Psoas muscle (tissue), 8 donors: ENCODE data around the gene ULBP1. TPM values are rescaled to one million over a fixed set of nuclear protein-coding genes. Genes with fewer than 3 reads are reported as not detected.
A peak's percentile ranks its signal among the peaks of the same experiment; 100 is the strongest.
"Not testable (repeated sequence)": the region's sequence is repeated elsewhere in the genome, so short reads cannot be mapped to it uniquely, and the experiment has no call there.

Source experiments
- ATAC-seq, 4 donors: fragments of 200-7000 bp; cut with Tn5 transposase; one replicate each; pipeline ENCODE4 v1.9.1; 2020; ENCODE audit warnings: moderate library complexity in 3 of 4, mild to moderate bottlenecking in 2 of 4
- DNase-seq, 2 donors: peaks; one replicate each; pipeline ENCODE4 v3.0.0-alpha.2; 2020
- H3K27ac ChIP-seq: fragments of 200-600 bp; one replicate; pipeline ENCODE4 v1.8.0; 2022
- H3K27me3 ChIP-seq, 3 donors: fragments of 200-600 bp in 1 of 3; one replicate each; pipeline versions ENCODE4 v1.6.1 to v1.8.0; 2013 to 2022; ENCODE audit warnings: low read length in 2 of 3, mild to moderate bottlenecking in 2 of 3, moderate library complexity in 1 of 3; ENCODE audit not compliant: insufficient read depth in 3 of 3
- H3K36me3 ChIP-seq, 2 donors: fragments of 200-600 bp in 1 of 2; one replicate each; pipeline versions ENCODE4 v1.6.1 to v1.8.0; 2013 to 2022; ENCODE audit warnings: low read depth in 1 of 2, mild to moderate bottlenecking in 1 of 2, moderate library complexity in 1 of 2; ENCODE audit not compliant: insufficient read depth in 1 of 2
- H3K4me1 ChIP-seq: fragments of 200-600 bp; one replicate; pipeline ENCODE4 v1.8.0; 2022
- H3K4me3 ChIP-seq: fragments of 200-600 bp; one replicate; pipeline ENCODE4 v1.8.0; 2022; ENCODE audit warnings: mild to moderate bottlenecking
- H3K9me3 ChIP-seq: fragments of 200-600 bp; one replicate; pipeline ENCODE4 v1.8.0; 2022
- WGBS, 3 donors: extraction: QIAGEN DNeasy Blood & Tissue Kit; methylation state at CpG; one replicate each; pipeline versions ENCODE4 v1.1.6 to v1.1.7; 2013; 5-methylcytosine and 5-hydroxymethylcytosine counted together
- intact Hi-C, 2 donors: fragments of 100-400 bp; cut with DNase I; formaldehyde crosslinking; loops; one replicate each; pipeline versions ENCODE4 v1.11.0 to v1.14.2; 2022
- polyA plus RNA-seq, 3 donors: library from polyadenylated mRNA; stranded (reverse); fragments of 200-250 nt; gene quantifications; one replicate each; pipeline ENCODE4 v1.2.3, GENCODE V29; 2013
- total RNA-seq, 4 donors: library from RNA; stranded (reverse); fragmentation: NEBNext Ultra II Directional in 2 of 4; extraction: Animal tissue kit (Norgen Biotek cat#: 25700) in 2 of 4; gene quantifications; one replicate each; pipeline versions ENCODE4 v1.2.1 to v1.2.4, GENCODE V29; 2021 to 2023
- TF ChIP-seq, protein P1 (sequence below): fragments of 200-600 bp; IDR thresholded peaks from one replicate; pipeline ENCODE4 v1.8.0; 2022; ENCODE audit warnings: antibody characterized with exemption
- donor health status: healthy with polysubstance abuse.
- donor health status: DM: no; HTN: no; CAD: no; lungs with moderate emphysema.
- donor health status: Bipolar disorder and iron deficiency.
- donor health status: healthy.
- donor health status: DM: yes; HTN: yes; CAD: no.
- donor health status: DM: no; HTN: no; CAD: no.
- donor health status: DM: no; HTN: no; CAD: no.
- donor health status: DM: yes; HTN: yes; CAD: no.

The ULBP1 gene
- total and polyA plus RNA-seq, 7 donors = 0.03 to 0.12 (median 0.10) TPM

DNA sequence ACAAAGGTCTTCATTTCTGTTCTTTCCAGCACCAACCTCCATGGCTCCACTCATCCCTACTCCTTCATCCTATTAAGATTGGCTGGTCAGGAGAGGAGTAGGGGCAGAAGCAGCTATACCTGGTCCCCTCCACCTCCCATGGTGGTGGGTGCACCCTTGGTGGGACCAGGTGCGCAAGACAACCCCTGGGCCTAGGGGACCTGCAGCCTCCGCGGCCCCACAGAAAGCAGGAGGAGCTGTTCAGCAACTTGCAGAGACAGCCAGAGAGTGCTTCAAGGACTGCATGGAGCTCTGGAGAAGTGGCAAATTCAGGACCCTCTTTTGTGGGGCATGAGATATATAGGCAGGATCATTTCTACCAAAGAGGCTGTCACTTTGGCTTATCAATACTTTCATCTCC lies 12.1 kb upstream of the ULBP1 start:
- WGBS, 3 donors = 67 to 88% (median 77%) methylated on average over 3 of the region's 3 CpGs
- intact Hi-C loops = no loop called here

DNA sequence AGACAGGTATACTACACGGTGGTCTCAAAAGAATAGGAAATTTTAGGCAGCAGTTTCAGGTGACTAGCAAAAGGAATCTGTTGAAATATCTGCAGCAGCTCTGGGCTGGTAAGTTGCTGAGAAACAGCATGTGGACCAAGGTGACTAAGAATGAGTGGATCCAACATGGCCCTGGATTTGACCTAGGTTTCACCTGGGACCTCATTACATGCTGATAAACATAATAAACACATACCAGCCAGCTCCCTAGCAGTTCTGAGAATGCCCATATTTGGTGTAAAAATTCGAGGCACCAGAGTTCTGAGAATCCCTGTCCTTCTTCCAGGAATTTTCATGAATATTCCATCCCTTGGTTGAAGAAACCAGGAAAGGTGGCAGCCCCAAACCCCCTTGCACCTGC lies 10.4 kb upstream of the ULBP1 start:
- H3K27me3 ChIP-seq = peaks cover 0 to 71% (median 7%) of the 10 kb centered on the region in 3 donors
- not testable (repeated sequence) for H3K9me3 ChIP-seq

More for the DNA sequence above, 12.1 kb upstream of the ULBP1 start:
- DNase-seq = no peak
- TF ChIP-seq, protein P1, sequence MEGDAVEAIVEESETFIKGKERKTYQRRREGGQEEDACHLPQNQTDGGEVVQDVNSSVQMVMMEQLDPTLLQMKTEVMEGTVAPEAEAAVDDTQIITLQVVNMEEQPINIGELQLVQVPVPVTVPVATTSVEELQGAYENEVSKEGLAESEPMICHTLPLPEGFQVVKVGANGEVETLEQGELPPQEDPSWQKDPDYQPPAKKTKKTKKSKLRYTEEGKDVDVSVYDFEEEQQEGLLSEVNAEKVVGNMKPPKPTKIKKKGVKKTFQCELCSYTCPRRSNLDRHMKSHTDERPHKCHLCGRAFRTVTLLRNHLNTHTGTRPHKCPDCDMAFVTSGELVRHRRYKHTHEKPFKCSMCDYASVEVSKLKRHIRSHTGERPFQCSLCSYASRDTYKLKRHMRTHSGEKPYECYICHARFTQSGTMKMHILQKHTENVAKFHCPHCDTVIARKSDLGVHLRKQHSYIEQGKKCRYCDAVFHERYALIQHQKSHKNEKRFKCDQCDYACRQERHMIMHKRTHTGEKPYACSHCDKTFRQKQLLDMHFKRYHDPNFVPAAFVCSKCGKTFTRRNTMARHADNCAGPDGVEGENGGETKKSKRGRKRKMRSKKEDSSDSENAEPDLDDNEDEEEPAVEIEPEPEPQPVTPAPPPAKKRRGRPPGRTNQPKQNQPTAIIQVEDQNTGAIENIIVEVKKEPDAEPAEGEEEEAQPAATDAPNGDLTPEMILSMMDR = no peak
- H3K4me1 ChIP-seq = no peaks in the 10 kb centered on the region
- no peaks in the 10 kb centered on the region for H3K9me3 ChIP-seq
- no peaks in the 10 kb centered on the region for H3K36me3 ChIP-seq
- no peak overlapping the region for H3K27ac ChIP-seq
- no peak for ATAC-seq
- peaks cover 0 to 62% (median 7%) of the 10 kb centered on the region in 3 donors for H3K27me3 ChIP-seq
- H3K4me3 ChIP-seq = no peak overlapping the region

GRCh38 chr6:149953934-149954327 lies 9.8 kb upstream of the ULBP1 start:
- H3K27me3 ChIP-seq = peaks cover 0 to 73% (median 7%) of the 10 kb centered on the region in 3 donors
- H3K4me3 ChIP-seq, H3K9me3 ChIP-seq, H3K27ac ChIP-seq, H3K4me1 ChIP-seq, intact Hi-C loops, DNase-seq, H3K36me3 ChIP-seq: not testable (repeated sequence)
- 0 to 11% (median 0%) methylated on average over 1 to 3 of the region's 10 CpGs for WGBS, 3 donors
- ATAC-seq = peak; percentile 40 to 65 (median 58)

More for the DNA sequence above, 10.4 kb upstream of the ULBP1 start:
- H3K4me1 ChIP-seq, H3K36me3 ChIP-seq, intact Hi-C loops, ATAC-seq, H3K4me3 ChIP-seq, H3K27ac ChIP-seq, DNase-seq: not testable (repeated sequence)
- 27 to 47% (median 28%) methylated on average over 2 of the region's 2 CpGs for WGBS, 3 donors

GRCh38 chr6:149954328-149954983 lies 9.3 kb upstream of the ULBP1 start:
- H3K9me3 ChIP-seq, intact Hi-C loops, H3K4me3 ChIP-seq, H3K36me3 ChIP-seq, H3K4me1 ChIP-seq, DNase-seq, H3K27ac ChIP-seq: not testable (repeated sequence)
- peak in 2 of 4 donors; percentile 35 to 52 for ATAC-seq
- peaks cover 0 to 74% (median 7%) of the 10 kb centered on the region in 3 donors for H3K27me3 ChIP-seq
- WGBS, 3 donors = 2 to 5% (median 4%) methylated on average over 16 to 35 of the region's 53 CpGs

- H3K4me1 ChIP-seq, DNase-seq, H3K27ac ChIP-seq, H3K36me3 ChIP-seq, H3K9me3 ChIP-seq, intact Hi-C loops, H3K4me3 ChIP-seq: not testable (repeated sequence)
- ATAC-seq = peak in 1 of 4 donors; percentile 15
- WGBS, 3 donors = 19 to 23% (median 21%) methylated on average over 12 to 13 of the region's 21 CpGs
- peaks cover 0 to 78% (median 7%) of the 10 kb centered on the region in 3 donors for H3K27me3 ChIP-seq
Measured at GRCh38 chr6:149954984-149955653, 8.6 kb upstream of the ULBP1 start.

DNA sequence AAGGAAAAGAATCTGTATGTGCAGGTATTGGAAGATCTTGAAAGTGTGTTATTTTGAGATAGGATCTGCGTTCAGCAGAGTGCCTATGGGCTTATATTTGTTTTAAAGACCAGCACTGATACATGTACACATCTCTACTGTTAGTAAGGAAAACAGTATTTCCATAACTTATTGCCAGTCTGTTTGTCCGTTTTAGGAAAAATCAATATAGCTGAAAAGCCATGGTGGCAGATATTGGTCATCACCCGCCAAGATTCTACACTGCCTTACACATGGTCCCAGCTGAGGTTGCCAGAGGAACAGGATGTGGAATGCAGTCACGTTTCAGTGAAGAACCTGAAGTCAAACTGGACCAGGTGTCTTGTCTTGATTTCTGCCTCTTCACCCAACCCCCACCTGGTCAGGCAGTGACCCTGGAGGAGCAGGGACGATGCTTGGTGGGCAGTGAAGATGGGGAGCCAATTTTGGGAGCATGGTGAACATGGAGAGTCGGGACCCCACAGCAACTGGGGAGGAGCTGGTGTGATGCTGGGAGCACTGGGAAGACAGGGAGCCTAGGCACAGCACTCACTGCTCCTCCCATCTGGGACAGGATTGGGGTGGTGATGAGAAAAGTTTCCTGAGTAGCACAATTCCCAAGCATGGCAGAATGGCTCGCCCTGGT lies 8.0 kb upstream of the ULBP1 start:
- intact Hi-C loops, H3K27ac ChIP-seq, DNase-seq, ATAC-seq, H3K4me3 ChIP-seq, H3K4me1 ChIP-seq, H3K9me3 ChIP-seq, H3K36me3 ChIP-seq: not testable (repeated sequence)
- WGBS, 3 donors = 33 to 45% (median 42%) methylated on average over 7 of the region's 7 CpGs
- peaks cover 0 to 81% (median 11%) of the 10 kb centered on the region in 3 donors for H3K27me3 ChIP-seq

- WGBS, 3 donors = 55 to 63% (median 61%) methylated on average over 3 of the region's 3 CpGs
- H3K27ac ChIP-seq, H3K4me3 ChIP-seq, DNase-seq, H3K36me3 ChIP-seq, H3K4me1 ChIP-seq, intact Hi-C loops, ATAC-seq, H3K9me3 ChIP-seq: not testable (repeated sequence)
- peaks cover 0 to 77% (median 10%) of the 10 kb centered on the region in 3 donors for H3K27me3 ChIP-seq
Measured at GRCh38 chr6:149958124-149958523, 5.6 kb upstream of the ULBP1 start.

DNA sequence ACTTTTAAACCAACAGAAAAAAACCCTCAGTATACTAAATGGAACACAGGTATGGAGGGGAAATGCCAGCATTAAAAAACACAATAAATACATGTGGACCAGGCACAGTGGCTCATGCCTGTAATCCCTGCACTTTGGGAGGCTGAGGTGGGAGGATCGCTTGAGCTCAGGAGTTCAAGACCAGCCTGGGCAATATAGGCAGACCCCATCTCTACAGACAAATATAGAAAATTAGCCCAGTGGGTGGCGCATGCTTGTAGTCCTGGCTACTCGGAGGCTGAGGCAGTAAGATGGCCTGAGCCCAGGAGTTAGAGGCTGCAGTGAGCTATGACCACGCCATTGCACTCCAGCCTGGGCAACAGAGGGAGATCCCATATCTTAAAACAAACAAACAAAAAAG lies 3.9 kb upstream of the ULBP1 start:
- H3K4me1 ChIP-seq, H3K9me3 ChIP-seq, ATAC-seq, intact Hi-C loops, H3K36me3 ChIP-seq, H3K27ac ChIP-seq, DNase-seq, H3K4me3 ChIP-seq: not testable (repeated sequence)
- H3K27me3 ChIP-seq = peaks cover 0 to 79% (median 16%) of the 10 kb centered on the region in 3 donors
- 76 to 90% (median 81%) methylated on average over 2 of the region's 4 CpGs for whole genome bisulfite sequencing, 3 donors
